ENCODE results near the gene NPLOC4.

GRCh38 chr17:81599719-81600486 lies 37.0 kb downstream of the NPLOC4 start:
- TF ChIP-seq CTCF (IDR thresholded peaks at IDR 0.05) (no peak), POLR2A (IDR thresholded peaks at IDR 0.05) (no peak)

Measured in heart left ventricle (tissue), 13 donors.